ENCODE data around the gene PDE2A.

DNA sequence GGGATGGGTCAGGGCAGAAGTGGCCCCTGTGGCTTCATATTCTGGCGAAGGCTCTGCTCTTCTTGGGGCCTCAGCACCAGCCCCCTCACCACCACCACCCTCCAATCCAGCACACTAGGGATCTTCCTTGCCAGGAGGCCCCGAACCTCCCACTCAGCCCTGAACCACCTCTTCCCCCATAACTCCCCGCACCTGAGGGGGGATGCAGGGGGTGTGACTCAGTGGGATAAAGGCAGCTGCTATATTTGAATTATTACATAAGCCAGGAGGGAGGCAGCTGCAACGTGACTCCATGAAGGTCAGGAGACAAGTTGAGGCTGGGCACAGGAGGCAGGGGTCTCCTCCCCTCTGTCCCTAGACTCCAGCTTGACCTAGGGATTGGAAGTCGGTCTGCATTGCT, 5.6 kb upstream of the PDE2A start:
- TF ChIP-seq EZH2 (IDR thresholded peaks at IDR 0.05; ENCODE audit: borderline replicate concordance) (no peak), CTCF (IDR thresholded peaks at IDR 0.05; ENCODE audit: poor library complexity) (no peak)
